HG02588 (cell line): ENCODE measurements around the gene PRG2.

Experiments
- ATAC-seq: cut with Tn5 transposase; IDR thresholded peaks from one replicate; pipeline ENCODE4 v1.9.1; 2021; ENCODE audit warnings: mild to moderate bottlenecking, moderate library complexity; ENCODE audit not compliant: unreplicated experiment

PRG2 gene

DNA sequence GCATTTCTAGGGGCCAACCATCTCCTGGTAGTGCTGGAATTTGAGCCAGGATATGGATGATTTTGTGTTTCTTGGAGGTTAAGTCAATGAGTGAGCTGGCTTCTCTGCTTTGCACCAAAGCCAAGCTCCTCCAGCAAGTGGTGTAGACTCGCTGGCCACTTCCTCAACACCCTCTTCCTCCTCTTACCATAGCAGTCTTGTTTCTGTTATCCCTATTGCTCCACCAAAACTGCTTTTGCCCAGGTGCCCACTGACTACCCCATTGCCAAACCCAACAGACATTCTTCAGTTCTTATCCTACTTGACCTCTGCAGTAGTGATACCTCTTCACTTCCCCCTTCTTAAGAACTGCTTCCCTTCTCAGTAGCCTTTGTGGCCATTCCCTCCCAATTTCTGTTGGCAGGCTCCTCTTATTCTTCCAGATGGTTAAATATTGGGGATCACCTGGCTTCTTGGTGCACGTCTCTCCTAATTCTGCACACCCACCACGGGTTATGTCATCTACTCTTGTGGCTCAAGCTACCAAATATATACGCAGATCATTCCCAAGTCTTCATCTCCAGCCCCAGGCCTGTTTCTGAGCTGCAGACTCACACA, 7.0 kb upstream of the PRG2 start:
- no peak for ATAC-seq

- no peak for ATAC-seq
These were observed 6.3 kb upstream of the PRG2 start for GRCh38 chr11:57396744-57397143.

GRCh38 chr11:57395905-57396623, 5.6 kb upstream of the PRG2 start:
- no peak for ATAC-seq

GRCh38 chr11:57394203-57394965, 3.9 kb upstream of the PRG2 start:
- no peak for ATAC-seq

DNA sequence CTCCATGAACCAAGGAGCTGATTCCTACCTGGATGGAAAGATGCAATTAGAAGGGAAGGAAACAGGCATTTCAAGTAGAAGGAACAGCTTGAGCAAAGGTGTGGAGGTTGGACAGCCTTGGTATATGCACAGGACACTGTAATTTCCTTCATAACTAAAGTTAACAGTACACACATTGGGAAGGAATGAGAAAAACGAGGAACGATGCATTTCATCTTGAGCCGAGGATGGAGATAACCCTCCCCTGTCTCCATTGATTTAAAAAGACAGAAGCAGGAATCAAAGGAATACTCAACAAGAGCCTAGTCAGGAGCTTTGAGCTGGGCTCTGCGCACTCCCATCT, 2.3 kb upstream of the PRG2 start:
- ATAC-seq, result no peak

DNA sequence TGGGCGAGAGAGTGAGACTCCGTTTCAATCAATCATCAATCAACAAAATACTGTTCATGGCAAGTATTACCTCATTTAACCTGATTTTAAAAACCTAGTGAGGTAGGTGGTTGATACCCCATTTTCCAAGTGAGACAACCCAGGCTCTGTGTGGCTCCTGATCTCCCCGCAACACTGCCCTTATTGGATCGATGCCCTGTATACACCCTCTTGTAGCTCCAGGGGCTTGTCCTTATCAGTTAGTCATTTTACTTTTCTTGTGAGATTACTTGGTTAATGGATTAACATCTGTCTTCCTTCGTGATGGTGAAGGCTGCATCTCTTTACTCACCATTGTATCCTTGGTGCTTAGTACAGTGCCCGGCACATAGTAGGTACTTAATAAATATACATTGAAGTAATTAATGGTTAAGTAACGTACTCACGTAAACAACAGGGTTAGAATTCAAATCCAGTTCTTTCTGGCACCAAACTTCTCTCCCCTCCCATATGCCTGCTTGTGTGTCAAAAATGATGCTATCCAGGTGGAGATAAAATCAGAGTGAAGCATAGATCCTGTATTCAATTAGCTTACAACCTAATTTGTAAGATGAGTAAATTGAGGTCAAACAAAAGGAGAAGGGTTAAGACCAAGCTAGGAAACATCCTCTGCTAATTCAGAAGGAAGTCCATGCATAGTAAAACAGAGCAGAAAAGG, 1.8 kb upstream of the PRG2 start:
- no peak for ATAC-seq

- ATAC-seq, result no peak
These were observed 1.1 kb upstream of the PRG2 start for GRCh38 chr11:57391539-57391938.

DNA sequence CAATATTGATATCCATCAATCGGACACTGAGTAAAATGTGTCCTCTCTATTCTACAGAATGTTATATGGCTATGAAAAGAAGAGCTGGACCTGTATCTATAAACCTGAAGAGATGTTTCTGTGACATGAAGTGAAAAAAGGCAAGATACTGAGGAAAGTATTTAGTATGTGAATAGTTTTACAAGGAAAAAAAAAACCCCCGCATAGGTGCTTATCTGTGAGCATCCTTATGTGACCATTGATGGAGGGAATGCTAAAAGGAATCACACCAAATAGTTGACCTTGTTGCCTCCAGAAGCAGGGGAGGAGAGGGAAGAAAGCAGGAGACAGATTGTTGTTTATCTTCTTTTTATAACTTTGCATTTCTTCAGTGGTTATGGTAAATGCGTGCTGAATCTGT, 661 bp upstream of the PRG2 start:
- ATAC-seq, result no peak

GRCh38 chr11:57387289-57388030, 3.0 kb downstream of the PRG2 start:
- no peak for ATAC-seq

DNA sequence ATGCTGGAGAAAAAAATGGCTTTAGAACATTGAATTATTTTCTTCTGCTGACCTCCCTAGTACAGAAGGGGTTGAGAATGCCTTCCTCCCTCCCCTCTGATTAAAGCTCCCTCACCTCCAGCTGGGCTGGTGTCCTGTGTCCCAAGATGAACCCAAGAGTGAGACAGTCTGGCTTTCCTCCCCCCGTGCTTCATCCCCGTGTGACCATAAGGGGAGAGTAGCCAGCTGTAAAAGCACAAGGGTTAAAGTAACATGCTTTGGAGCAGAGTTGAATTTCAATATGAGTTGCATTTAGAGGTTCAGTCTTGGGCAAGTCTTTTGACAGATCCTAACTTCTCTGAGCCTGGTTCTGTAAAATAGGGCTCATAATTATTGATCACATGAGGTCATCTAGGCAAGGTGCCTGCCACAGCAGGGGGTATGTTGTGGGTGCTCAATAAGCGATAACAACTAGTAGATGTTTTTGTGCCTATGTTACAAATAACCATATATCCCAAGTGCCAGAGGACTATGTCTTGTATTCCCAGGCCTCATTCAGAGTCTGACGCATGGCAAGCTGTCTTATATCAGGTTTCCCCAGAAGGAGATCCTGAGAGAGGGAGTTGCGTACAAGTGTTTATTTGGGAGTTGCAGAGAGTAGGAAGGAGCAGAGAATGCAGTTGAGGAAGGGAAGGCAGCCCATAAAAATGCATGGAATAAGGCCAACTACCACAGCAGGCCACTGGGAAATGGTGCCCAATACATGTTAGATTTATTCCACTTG, 4.1 kb downstream of the PRG2 start:
- ATAC-seq, result no peak

DNA sequence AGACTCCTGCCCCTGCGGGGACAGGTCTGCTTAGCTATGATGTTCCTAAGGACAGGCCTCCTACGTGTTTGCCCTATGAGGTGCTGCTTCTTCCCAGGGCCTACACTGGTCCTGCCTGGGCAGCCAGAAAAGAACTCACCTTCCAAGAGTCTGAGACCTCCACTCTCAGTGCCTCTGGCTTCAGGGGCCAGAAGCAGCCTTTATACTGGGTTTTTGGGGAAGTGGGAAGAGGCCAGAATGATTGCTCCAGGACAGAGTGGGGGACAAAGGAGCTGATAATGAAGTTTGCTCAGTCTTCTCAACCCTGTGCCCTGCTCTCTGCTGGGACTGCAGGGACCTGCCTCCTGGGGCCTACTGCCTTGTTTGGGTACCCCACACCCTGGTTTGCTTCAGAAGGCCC, 9.5 kb downstream of the PRG2 start, which contains the start of gene PRG3:
TSS of gene PRG3 (minus strand) at position 176 of the 400 bp plus-strand sequence. CDS start 442 bp downstream, outside the sequence.
- no peak for ATAC-seq

DNA sequence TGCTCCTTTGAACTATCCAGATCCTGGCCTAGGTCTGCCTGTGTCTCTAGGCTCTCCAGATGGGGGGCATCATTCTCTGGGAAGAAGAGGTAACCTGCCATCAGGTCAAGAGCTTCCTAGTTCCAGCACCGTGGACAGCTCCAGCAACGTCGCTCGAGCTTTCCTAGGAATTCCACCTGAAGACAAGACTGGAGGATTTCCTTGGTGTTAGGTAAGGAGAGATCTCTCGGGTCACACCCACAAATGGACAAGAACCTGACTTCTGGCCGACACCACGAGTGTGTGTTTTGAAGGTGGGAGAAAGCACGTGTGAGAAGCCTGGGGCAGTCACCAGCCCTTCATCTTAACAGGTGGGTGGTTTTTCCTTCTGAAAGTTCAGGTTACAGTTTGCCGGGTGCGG, 10.7 kb downstream of the PRG2 start:
- ATAC-seq, result no peak

GRCh38 chr11:57378186-57378585, 12.3 kb downstream of the PRG2 start:
- ATAC-seq, result no peak

DNA sequence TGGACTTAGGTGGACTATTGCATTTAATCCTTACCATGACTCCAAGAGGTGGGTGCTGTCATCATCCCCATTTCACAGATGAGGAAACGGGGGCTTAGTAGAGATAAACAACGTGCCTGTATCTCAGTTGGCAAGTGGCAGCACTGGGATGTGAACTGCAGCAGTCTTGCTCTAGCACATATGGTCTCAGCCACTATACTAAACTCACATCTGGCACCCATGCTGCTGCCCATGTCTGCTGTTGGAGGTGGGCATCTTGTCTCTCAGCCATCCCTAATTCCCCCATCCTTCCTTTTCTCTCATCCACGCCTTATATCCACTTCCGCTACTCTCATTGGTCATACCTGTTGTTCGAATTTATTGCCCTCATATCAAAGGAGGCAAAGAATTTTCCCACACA, 13.3 kb downstream of the PRG2 start:
- no peak for ATAC-seq

GRCh38 chr11:57376095-57377090, 14.1 kb downstream of the PRG2 start:
- ATAC-seq, result no peak

- ATAC-seq, result no peak
These were observed 15.0 kb downstream of the PRG2 start for GRCh38 chr11:57375490-57375889.

DNA sequence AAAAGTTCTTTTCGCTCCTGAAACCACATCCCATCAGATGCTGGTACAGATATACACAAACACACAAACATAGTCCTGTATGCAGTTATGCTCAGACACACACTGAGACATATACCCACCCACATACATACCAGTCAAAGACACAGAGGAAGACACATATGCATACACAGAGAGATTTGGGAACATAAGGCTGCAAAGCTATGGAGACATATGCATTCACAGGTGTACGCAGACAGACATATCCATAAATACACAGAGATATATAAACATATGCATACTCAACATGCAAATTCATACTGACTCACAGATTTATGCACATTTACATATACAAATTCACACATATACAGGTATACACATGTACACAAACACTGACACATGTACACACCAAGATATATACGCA, 15.5 kb downstream of the PRG2 start:
- ATAC-seq, result no peak

DNA sequence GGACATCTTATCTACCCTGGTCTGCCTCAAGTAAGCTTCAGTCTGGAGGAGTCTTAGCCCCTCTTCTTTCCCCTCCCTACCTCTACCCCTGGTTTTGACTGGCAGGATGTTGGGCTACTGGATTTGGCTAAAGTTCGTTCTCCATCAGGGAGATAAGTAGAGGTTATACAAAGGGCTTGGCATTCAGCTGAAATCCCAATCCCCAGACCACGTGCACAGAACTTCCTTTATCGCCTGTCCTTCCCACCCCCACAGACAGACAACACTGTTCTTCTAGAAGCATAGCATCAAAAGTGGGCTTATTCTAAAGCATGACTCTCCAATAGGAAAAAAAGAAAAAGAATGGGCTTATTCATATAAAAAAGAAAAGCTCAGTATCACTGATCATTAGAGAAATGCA, 17.3 kb downstream of the PRG2 start:
- ATAC-seq, result no peak

DNA sequence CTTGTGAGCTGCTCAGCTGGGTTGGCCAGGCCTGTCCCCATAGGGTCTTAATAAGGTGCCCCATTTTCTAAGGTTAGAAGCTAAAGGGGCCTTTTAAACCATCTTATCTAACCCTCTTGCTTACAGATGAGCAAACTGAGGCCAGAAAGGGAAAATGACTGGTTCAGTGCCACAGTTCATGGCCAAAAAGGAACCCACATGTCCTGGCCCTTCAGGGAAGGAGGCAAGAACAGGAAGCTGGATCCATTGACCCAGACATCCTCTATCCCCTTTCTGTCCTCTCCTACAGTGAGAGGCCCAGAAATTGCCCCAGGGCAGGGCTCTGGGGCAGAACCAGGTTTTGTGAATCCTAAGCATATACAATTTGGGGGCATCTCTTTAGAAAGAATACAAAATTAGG, 19.5 kb downstream of the PRG2 start:
- ATAC-seq, result no peak
